GM23248 (cell line): Measurements from ENCODE around the gene C2orf74. TPM values are rescaled to one million over a fixed set of nuclear protein-coding genes. Genes with fewer than 3 reads are reported as not detected.
A peak's percentile ranks its signal among the peaks of the same experiment; 100 is the strongest.

Experiments used
- DNase-seq: peaks from one replicate; pipeline ENCODE4 v3.0.0-alpha.2; 2015
- H2AFZ ChIP-seq: fragments of 200-600 bp; sonication (generic); 2 replicates; pipeline ENCODE4 v1.6.1; 2016; ENCODE audit warnings: antibody characterized with exemption
- H3F3A ChIP-seq: fragments of 200-600 bp; sonication (generic); 2 replicates; pipeline ENCODE4 v1.6.1; 2016; ENCODE audit warnings: mild to moderate bottlenecking, antibody characterized with exemption, mixed run types; ENCODE audit not compliant: insufficient read depth
- H3K27ac ChIP-seq: fragments of 200-600 bp; sonication (generic); 2 replicates; pipeline ENCODE4 v1.5.1; 2016; ENCODE audit warnings: mild to moderate bottlenecking
- H3K27me3 ChIP-seq: fragments of 200-600 bp; sonication (generic); replicated peaks from 2 replicates; pipeline ENCODE4 v1.6.1; 2016; ENCODE audit warnings: mild to moderate bottlenecking; ENCODE audit not compliant: insufficient read depth
- H3K36me3 ChIP-seq: fragments of 200-600 bp; sonication (generic); 2 replicates; pipeline ENCODE4 v1.6.1; 2016; ENCODE audit warnings: low read depth, mild to moderate bottlenecking
- H3K4me1 ChIP-seq: fragments of 200-600 bp; sonication (generic); 2 replicates; pipeline ENCODE4 v1.6.1; 2016; ENCODE audit warnings: mild to moderate bottlenecking; ENCODE audit not compliant: insufficient read depth
- H3K4me2 ChIP-seq: fragments of 200-600 bp; sonication (generic); one replicate; pipeline ENCODE4 v1.6.1; 2016; ENCODE audit warnings: mild to moderate bottlenecking; ENCODE audit not compliant: unreplicated experiment
- H3K4me3 ChIP-seq: fragments of 200-600 bp; sonication (generic); 2 replicates; pipeline ENCODE4 v1.5.1; 2016; ENCODE audit warnings: mild to moderate bottlenecking
- H3K79me2 ChIP-seq: fragments of 200-600 bp; sonication (generic); 2 replicates; pipeline ENCODE4 v1.6.1; 2016; ENCODE audit warnings: mild to moderate bottlenecking; ENCODE audit not compliant: insufficient read depth
- H3K9ac ChIP-seq: fragments of 200-600 bp; sonication (generic); 2 replicates; pipeline ENCODE4 v1.6.1; 2016; ENCODE audit warnings: mild to moderate bottlenecking
- H3K9me2 ChIP-seq: fragments of 200-600 bp; sonication (generic); 2 replicates; pipeline ENCODE4 v1.6.1; 2016; ENCODE audit warnings: mixed run types, mild to moderate bottlenecking, moderate library complexity; ENCODE audit not compliant: insufficient read depth
- H3K9me3 ChIP-seq: fragments of 200-600 bp; sonication (generic); one replicate; pipeline ENCODE4 v1.6.1; 2017; ENCODE audit warnings: low read depth
- H4K20me1 ChIP-seq: fragments of 200-600 bp; sonication (generic); 2 replicates; pipeline ENCODE4 v1.6.0; 2016; ENCODE audit not compliant: insufficient read depth
- EZH2 ChIP-seq: fragments of 200-600 bp; sonication (generic); IDR thresholded peaks from 2 replicates; pipeline ENCODE4 v1.6.1; 2018; ENCODE audit warnings: antibody characterized with exemption, mild to moderate bottlenecking; ENCODE audit not compliant: insufficient read depth, poor library complexity, severe bottlenecking
- EZH2phosphoT487 ChIP-seq: fragments of 200-600 bp; sonication (generic); IDR thresholded peaks from 2 replicates; pipeline ENCODE4 v1.6.1; 2018; ENCODE audit warnings: antibody characterized with exemption, moderate library complexity, mild to moderate bottlenecking, low read depth; ENCODE audit not compliant: insufficient read depth
- WGBS, 2 experiments: methylation state at CpG; one replicate each; pipeline ENCODE4 v1.1.6; 2015 to 2017; ENCODE audit warnings: low lambda C conversion rate in 2 of 2, low coverage in 1 of 2; ENCODE audit errors: missing lambda C conversion rate in 2 of 2; 5-methylcytosine and 5-hydroxymethylcytosine counted together
- in situ Hi-C: fragments of 300-500 bp; cut with MboI; formaldehyde crosslinking; loops from 2 replicates; pipeline ENCODE4 v1.15.0; 2020
- polyA plus RNA-seq: library from polyadenylated mRNA; unstranded; fragments of >200 nt; fragmentation: Nextera tagmentation; extraction: Ambion mirVana; gene quantifications from 2 replicates; pipeline ENCODE4 v1.2.1, GENCODE V29; 2016
- total RNA-seq: library from RNA; depleted of rRNA; stranded (reverse); fragments of >200 nt; shearing (Covaris generic); gene quantifications from 2 replicates; pipeline ENCODE4 v1.2.3, GENCODE V29; 2014; rRNA removed

C2orf74 gene
- total and polyA plus RNA-seq, 2 experiments from 2014 or later = 7.7 to 14.2 TPM

DNA sequence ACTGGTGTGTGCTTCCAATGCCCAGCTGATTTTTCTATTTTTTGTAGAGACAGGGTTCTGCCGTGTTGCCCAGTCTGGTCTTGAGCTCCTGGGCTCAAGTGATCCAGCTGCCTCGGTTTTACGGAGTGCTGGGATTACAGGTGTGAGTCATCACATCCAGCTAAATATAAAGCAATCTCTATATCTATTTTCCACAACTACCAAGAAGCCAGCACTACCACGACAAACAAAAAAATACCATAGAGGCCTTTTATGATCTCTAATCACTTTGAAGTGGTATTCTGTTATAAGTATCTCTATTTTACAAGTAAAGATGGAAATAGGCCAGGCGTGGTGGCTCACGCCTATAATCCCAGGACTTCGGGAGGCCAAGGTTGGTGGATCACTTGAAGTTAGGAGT lies 34.7 kb downstream of the C2orf74 start:
- Histone ChIP-seq H3K27me3 (no peaks in the 10 kb centered on the region), H2AFZ (no peak overlapping the region), H3K4me3 (no peak overlapping the region), H3K9me2 (no peaks in the 10 kb centered on the region), H3K4me2 (no peak overlapping the region), H3K79me2 (no peaks in the 10 kb centered on the region), H4K20me1 (no peaks in the 10 kb centered on the region), H3K4me1 (no peaks in the 10 kb centered on the region), H3K9me3 (no peaks in the 10 kb centered on the region), H3K36me3 (peaks cover 46% of the 10 kb centered on the region; the same call in 1 of the 2 replicates), H3K9ac (no peak overlapping the region), H3K27ac (no peak overlapping the region), H3F3A (peaks cover 23% of the 10 kb centered on the region)
- TF ChIP-seq EZH2phosphoT487 = no peak
- no peak for TF ChIP-seq EZH2
- no peak for DNase-seq
- WGBS, 2 experiments = 89 to 91% methylated on average over 7 of the region's 7 CpGs
- in situ Hi-C loops = no loop called here

GRCh38 chr2:61205132-61205531 lies 43.1 kb downstream of the C2orf74 start:
- Histone ChIP-seq H3F3A (no peaks in the 10 kb centered on the region), H3K9me2 (no peaks in the 10 kb centered on the region), H3K27me3 (no peaks in the 10 kb centered on the region), H3K27ac (no peak overlapping the region), H3K4me3 (no peak overlapping the region), H3K36me3 (peaks cover 82% of the 10 kb centered on the region), H4K20me1 (no peaks in the 10 kb centered on the region), H3K9ac (no peak overlapping the region), H3K79me2 (peaks cover 11% of the 10 kb centered on the region; the same call in 1 of the 2 replicates), H3K9me3 (no peaks in the 10 kb centered on the region), H3K4me2 (no peak overlapping the region), H2AFZ (no peak overlapping the region), H3K4me1 (peaks cover 7% of the 10 kb centered on the region)
- 81% methylated on average over 7 of the region's 7 CpGs for WGBS, 2 experiments
- DNase-seq = no peak
- in situ Hi-C loops = no loop called here
- TF ChIP-seq EZH2 = no peak
- no peak for TF ChIP-seq EZH2phosphoT487

- Histone ChIP-seq H2AFZ (no peak overlapping the region), H3K79me2 (peaks cover 11% of the 10 kb centered on the region; the same call in 1 of the 2 replicates), H3K4me3 (no peak overlapping the region), H3F3A (peaks cover 14% of the 10 kb centered on the region), H3K27me3 (no peaks in the 10 kb centered on the region), H3K4me1 (peaks cover 19% of the 10 kb centered on the region), H3K9ac (no peak overlapping the region), H3K9me3 (no peaks in the 10 kb centered on the region), H3K27ac (peak overlapping the region; percentile 58), H4K20me1 (no peaks in the 10 kb centered on the region), H3K36me3 (peaks cover 60% of the 10 kb centered on the region), H3K4me2 (peak overlapping the region; percentile 54), H3K9me2 (no peaks in the 10 kb centered on the region)
- in situ Hi-C loops = no loop called here
- WGBS, 2 experiments = 64 to 68% methylated on average over 5 of the region's 5 CpGs
- TF ChIP-seq EZH2 (no peak), EZH2phosphoT487 (0 out of 2 replicates have a peak, but pooled peaks have one; percentile 76)
- DNase-seq = peak; percentile 86
These were observed 48.5 kb downstream of the C2orf74 start for GRCh38 chr2:61210332-61210981.

GRCh38 chr2:61214171-61214570 lies 52.2 kb downstream of the C2orf74 start:
- 93 to 97% methylated on average over 4 of the region's 4 CpGs for WGBS, 2 experiments
- TF ChIP-seq EZH2 (no peak), EZH2phosphoT487 (no peak)
- no peak overlapping the region for H2AFZ ChIP-seq
- H3K79me2 ChIP-seq = peaks cover 6% of the 10 kb centered on the region; the same call in 1 of the 2 replicates
- no peak for DNase-seq
- no peaks in the 10 kb centered on the region for H4K20me1 ChIP-seq
- no peak overlapping the region for H3K4me3 ChIP-seq
- peaks cover 25% of the 10 kb centered on the region for H3K4me1 ChIP-seq
- no peak overlapping the region for H3K9ac ChIP-seq
- no peaks in the 10 kb centered on the region for H3K27me3 ChIP-seq
- H3K4me2 ChIP-seq = no peak overlapping the region
- no peaks in the 10 kb centered on the region for H3K9me3 ChIP-seq
- H3K9me2 ChIP-seq = no peaks in the 10 kb centered on the region
- in situ Hi-C loops = no loop called here
- peaks cover 49% of the 10 kb centered on the region for H3K36me3 ChIP-seq
- no peak overlapping the region for H3K27ac ChIP-seq
- peaks cover 14% of the 10 kb centered on the region for H3F3A ChIP-seq

Other genes starting within 250 kb of the C2orf74 start
- 39.1 and 43.6 TPM in 2 replicates for gene PEX13, start 144.5 kb upstream of the C2orf74 start, total RNA-seq
- gene PEX13, start 144.5 kb upstream of the C2orf74 start, polyA plus RNA-seq = 22.4 and 25.0 TPM in 2 replicates
- gene PUS10, start 143.9 kb upstream of the C2orf74 start, total RNA-seq = 5.2 and 7.1 TPM in 2 replicates
- 5.3 and 6.7 TPM in 2 replicates for gene PUS10, start 143.9 kb upstream of the C2orf74 start, polyA plus RNA-seq
- 8.5 and 10.1 TPM in 2 replicates for gene SANBR, start 96.3 kb upstream of the C2orf74 start, total RNA-seq
- 6.2 and 8.3 TPM in 2 replicates for gene SANBR, start 96.3 kb upstream of the C2orf74 start, polyA plus RNA-seq